MM.1S (cell line): ENCODE measurements around the gene GARNL3.

Source experiments
- DNase-seq: peaks from one replicate; pipeline ENCODE4 v3.0.0-alpha.2; 2015
- H2AFZ ChIP-seq: fragments of 300-600 bp; sonication (generic); 2 replicates; pipeline ENCODE4 v1.6.0; 2016; ENCODE audit warnings: antibody characterized with exemption, low read length
- H3F3A ChIP-seq: fragments of 300-600 bp; sonication (generic); 2 replicates; pipeline ENCODE4 v1.6.1; 2016; ENCODE audit warnings: mild to moderate bottlenecking, antibody characterized with exemption, low read length, moderate library complexity, mixed read lengths; ENCODE audit not compliant: insufficient read depth
- H3K27ac ChIP-seq: fragments of 300-600 bp; sonication (generic); 2 replicates; pipeline ENCODE4 v1.5.1; 2016; ENCODE audit warnings: mild to moderate bottlenecking, low read length
- H3K27me3 ChIP-seq: fragments of 300-600 bp; sonication (generic); replicated peaks from 2 replicates; pipeline ENCODE4 v1.6.0; 2016; ENCODE audit warnings: low read length; ENCODE audit not compliant: insufficient read depth
- H3K36me3 ChIP-seq: fragments of 300-600 bp; sonication (generic); replicated peaks from 2 replicates; pipeline ENCODE4 v1.6.1; 2016; ENCODE audit warnings: mild to moderate bottlenecking, low read length, mixed read lengths; ENCODE audit not compliant: insufficient read depth
- H3K4me1 ChIP-seq: fragments of 300-600 bp; sonication (generic); 2 replicates; pipeline ENCODE4 v1.6.1; 2016; ENCODE audit warnings: low read length, mixed read lengths
- H3K4me2 ChIP-seq: fragments of 300-600 bp; sonication (generic); 2 replicates; pipeline ENCODE4 v1.6.0; 2016; ENCODE audit warnings: low read depth, low read length
- H3K4me3 ChIP-seq: fragments of 300-600 bp; sonication (generic); 2 replicates; pipeline ENCODE4 v1.5.1; 2016; ENCODE audit warnings: low read length, mixed read lengths
- H3K79me2 ChIP-seq: fragments of 300-600 bp; sonication (generic); 2 replicates; pipeline ENCODE4 v1.6.1; 2016; ENCODE audit warnings: mixed run types, low read length, mixed read lengths
- H3K9ac ChIP-seq: fragments of 300-600 bp; sonication (generic); 2 replicates; pipeline ENCODE4 v1.6.1; 2016; ENCODE audit warnings: low read length, mixed read lengths
- H3K9me2 ChIP-seq: fragments of 300-600 bp; sonication (generic); replicated peaks from 2 replicates; pipeline ENCODE4 v1.6.1; 2016; ENCODE audit warnings: mild to moderate bottlenecking, low read length, mixed read lengths; ENCODE audit not compliant: insufficient read depth
- H3K9me3 ChIP-seq: fragments of 300-600 bp; sonication (generic); replicated peaks from 2 replicates; pipeline ENCODE4 v1.6.1; 2016; ENCODE audit warnings: mild to moderate bottlenecking, low read length, mixed read lengths; ENCODE audit not compliant: insufficient read depth
- H4K20me1 ChIP-seq: fragments of 300-600 bp; sonication (generic); 2 replicates; pipeline ENCODE4 v1.6.1; 2016; ENCODE audit warnings: mild to moderate bottlenecking, low read length, moderate library complexity, mixed read lengths; ENCODE audit not compliant: insufficient read depth
- EZH2 ChIP-seq: fragments of 300-600 bp; sonication (generic); optimal IDR thresholded peaks from 2 replicates; pipeline ENCODE3; 2017; ENCODE audit warnings: low read depth, mild to moderate bottlenecking, antibody characterized with exemption, low read length, mixed read lengths
- EZH2phosphoT487 ChIP-seq: fragments of 300-600 bp; sonication (generic); IDR thresholded peaks from 2 replicates; pipeline ENCODE4 v1.6.1; 2018; ENCODE audit warnings: antibody characterized with exemption, low read length
- TF ChIP-seq, protein P1 (sequence below): fragments of 300-600 bp; sonication (generic); IDR thresholded peaks from 2 replicates; pipeline ENCODE4 v1.5.1; 2016; ENCODE audit warnings: antibody characterized with exemption, low read length, mixed read lengths

The GARNL3 gene

DNA sequence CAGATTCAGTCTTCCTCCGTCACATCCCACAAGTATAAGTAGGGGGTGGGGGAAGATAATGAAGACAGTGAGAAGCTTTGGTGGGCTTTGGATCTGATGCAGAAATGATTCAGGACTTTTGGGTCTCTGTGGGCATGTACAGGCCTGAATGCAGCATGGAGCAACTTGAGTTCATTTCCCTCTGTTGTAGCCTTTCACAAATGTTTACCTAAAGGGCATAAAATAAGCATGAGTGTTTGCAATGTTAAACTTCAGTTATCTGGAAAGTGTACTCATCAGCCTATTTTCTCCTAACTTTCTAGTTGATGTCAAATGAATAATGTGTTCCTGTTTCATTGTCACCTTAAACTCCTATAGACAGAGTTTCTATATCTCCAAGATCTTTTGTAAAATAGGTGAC lies 39.3 kb downstream of the GARNL3 start:
- H3K27ac ChIP-seq = no peak overlapping the region
- H3K36me3 ChIP-seq = no peaks in the 10 kb centered on the region
- H2AFZ ChIP-seq = no peak overlapping the region
- H3K27me3 ChIP-seq = no peaks in the 10 kb centered on the region
- no peaks in the 10 kb centered on the region for H3K4me1 ChIP-seq
- H3K9me3 ChIP-seq = no peaks in the 10 kb centered on the region
- H4K20me1 ChIP-seq = no peaks in the 10 kb centered on the region
- H3K9me2 ChIP-seq = no peaks in the 10 kb centered on the region
- H3K79me2 ChIP-seq = no peaks in the 10 kb centered on the region
- DNase-seq = no peak
- no peak overlapping the region for H3K9ac ChIP-seq
- TF ChIP-seq, protein P1, sequence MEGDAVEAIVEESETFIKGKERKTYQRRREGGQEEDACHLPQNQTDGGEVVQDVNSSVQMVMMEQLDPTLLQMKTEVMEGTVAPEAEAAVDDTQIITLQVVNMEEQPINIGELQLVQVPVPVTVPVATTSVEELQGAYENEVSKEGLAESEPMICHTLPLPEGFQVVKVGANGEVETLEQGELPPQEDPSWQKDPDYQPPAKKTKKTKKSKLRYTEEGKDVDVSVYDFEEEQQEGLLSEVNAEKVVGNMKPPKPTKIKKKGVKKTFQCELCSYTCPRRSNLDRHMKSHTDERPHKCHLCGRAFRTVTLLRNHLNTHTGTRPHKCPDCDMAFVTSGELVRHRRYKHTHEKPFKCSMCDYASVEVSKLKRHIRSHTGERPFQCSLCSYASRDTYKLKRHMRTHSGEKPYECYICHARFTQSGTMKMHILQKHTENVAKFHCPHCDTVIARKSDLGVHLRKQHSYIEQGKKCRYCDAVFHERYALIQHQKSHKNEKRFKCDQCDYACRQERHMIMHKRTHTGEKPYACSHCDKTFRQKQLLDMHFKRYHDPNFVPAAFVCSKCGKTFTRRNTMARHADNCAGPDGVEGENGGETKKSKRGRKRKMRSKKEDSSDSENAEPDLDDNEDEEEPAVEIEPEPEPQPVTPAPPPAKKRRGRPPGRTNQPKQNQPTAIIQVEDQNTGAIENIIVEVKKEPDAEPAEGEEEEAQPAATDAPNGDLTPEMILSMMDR = no peak
- TF ChIP-seq EZH2 (no peak), EZH2phosphoT487 (no peak)
- no peak overlapping the region for H3K4me2 ChIP-seq
- no peak overlapping the region for H3K4me3 ChIP-seq
- H3F3A ChIP-seq = no peaks in the 10 kb centered on the region

DNA sequence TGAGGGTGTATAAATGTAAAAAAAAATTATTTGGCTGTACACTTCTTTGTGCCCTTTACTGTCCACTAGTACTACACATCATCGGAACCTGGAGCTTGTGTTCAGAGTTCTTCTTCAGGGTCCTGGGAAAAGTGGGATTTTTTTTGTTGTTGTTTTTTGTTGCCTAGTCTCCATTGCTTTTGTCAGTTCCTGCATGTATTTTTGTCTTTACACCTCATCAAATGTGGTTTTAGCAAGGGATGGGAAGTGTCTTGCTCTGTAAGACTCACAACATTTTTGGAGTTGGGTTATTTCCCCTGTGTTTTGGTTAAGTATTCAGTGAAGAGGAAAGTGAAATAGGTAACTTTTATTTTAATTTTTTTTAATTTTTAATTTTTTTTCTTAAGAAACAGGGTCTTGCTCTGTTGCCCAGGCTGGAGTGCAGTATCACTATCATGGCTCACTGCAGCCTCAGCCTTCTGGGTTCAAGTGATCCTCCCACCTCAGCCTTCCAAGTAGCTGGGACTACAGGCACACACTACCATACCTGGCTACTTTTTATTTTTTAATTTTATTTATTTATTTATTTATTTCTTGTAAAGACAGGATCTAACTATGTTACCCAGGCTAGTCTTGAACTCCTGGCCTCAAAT lies 40.7 kb downstream of the GARNL3 start:
- no peaks in the 10 kb centered on the region for H3F3A ChIP-seq

DNA sequence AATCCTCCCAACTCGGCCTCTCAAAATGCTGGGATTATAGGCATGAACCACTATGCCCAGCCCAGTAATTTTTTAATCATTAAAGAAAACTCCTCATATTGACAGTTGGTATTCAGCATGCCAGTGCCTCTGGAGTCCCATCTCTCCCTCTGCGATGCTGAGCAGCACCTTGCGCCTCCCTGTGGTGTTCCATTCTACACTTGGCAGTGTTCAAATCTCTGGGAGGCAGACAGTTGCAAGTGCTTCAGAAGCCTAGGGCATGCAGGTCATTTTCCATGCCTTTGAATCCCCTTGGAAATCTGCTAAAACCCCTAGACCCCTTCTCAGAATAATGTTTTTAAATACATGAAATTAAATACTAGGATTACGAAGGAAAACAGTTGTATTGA lies 41.3 kb downstream of the GARNL3 start:
- H3K36me3 ChIP-seq = no peaks in the 10 kb centered on the region
- H3K4me1 ChIP-seq = no peaks in the 10 kb centered on the region
- no peaks in the 10 kb centered on the region for H3F3A ChIP-seq
- H4K20me1 ChIP-seq = no peaks in the 10 kb centered on the region
- no peak overlapping the region for H3K9ac ChIP-seq
- H3K79me2 ChIP-seq = no peaks in the 10 kb centered on the region
- H2AFZ ChIP-seq = no peak overlapping the region
- no peaks in the 10 kb centered on the region for H3K9me2 ChIP-seq
- TF ChIP-seq EZH2 = no peak
- no peak for TF ChIP-seq EZH2phosphoT487
- TF ChIP-seq, protein P1 = no peak
- H3K27ac ChIP-seq = no peak overlapping the region
- H3K4me2 ChIP-seq = no peak overlapping the region
- no peak for DNase-seq
- no peaks in the 10 kb centered on the region for H3K27me3 ChIP-seq
- H3K4me3 ChIP-seq = no peak overlapping the region
- no peaks in the 10 kb centered on the region for H3K9me3 ChIP-seq

More for the DNA sequence above, 40.7 kb downstream of the GARNL3 start:
- H3K4me2 ChIP-seq = no peak overlapping the region
- no peak overlapping the region for H3K4me3 ChIP-seq
- H3K9me3 ChIP-seq = no peaks in the 10 kb centered on the region
- no peak overlapping the region for H3K27ac ChIP-seq
- TF ChIP-seq EZH2 = no peak
- TF ChIP-seq, protein P1 = no peak
- no peak for TF ChIP-seq EZH2phosphoT487
- H3K36me3 ChIP-seq = no peaks in the 10 kb centered on the region
- no peaks in the 10 kb centered on the region for H3K9me2 ChIP-seq
- H4K20me1 ChIP-seq = no peaks in the 10 kb centered on the region
- DNase-seq = no peak
- H2AFZ ChIP-seq = no peak overlapping the region
- H3K79me2 ChIP-seq = no peaks in the 10 kb centered on the region
- no peaks in the 10 kb centered on the region for H3K4me1 ChIP-seq
- no peaks in the 10 kb centered on the region for H3K27me3 ChIP-seq
- H3K9ac ChIP-seq = no peak overlapping the region
